ENCODE results near the gene SPATS2L.
"Not testable (repeated sequence)": the region's sequence is repeated elsewhere in the genome, so short reads cannot be mapped to it uniquely, and the experiment has no call there.

SPATS2L gene

DNA sequence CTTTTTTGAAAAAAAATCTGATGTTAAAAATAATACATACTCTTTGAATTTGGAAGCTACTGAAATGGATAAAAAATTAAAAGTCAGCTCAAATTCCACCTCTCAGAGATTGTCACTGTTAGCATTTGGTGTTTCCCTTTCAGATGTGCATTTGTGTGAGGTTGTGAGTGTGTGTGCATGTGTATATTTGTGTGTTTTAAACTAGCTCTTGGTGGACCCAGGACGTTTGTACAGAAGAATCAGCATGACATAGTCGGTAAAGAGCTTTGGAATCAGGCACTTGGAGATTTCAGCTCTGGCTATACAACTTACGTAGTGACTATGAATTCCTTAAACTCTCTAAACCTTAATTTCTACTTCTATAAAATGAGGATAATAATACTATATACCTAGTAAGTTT lies 14.5 kb downstream of the SPATS2L start:
- no peak for ATAC-seq

DNA sequence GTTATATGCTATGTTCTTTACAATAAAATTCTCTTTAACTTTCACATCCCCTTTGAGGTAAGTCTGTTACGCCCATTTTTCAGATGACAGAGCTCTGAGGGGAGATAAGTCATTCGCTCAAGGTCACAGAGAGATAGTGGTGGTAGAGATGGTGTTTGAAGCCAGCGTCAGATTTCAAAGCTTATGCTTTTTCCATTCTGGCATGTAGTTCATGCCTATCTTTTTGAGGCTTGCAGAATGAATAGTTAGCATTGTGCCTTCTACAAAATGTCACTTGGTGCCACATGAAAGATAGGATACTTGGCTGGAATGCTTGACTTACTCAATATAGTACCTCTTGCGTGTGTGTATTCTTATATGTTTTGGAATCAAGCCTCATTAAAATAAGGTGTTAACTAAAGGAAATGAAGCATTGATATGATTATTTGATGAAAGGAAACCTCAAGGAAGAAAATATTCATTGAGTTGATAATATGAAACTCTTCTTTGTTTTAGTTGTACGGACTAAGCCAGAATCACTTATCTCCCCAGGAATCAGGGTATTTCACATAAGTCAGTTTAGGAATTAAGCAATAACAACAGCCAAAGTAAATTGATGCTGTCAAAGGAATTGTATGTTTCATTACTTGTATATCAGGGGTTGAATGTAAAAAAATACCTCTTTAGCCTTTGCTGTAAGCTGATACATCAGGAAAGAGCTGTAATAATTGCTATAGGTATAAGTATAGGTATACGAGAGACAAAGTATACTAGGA lies 15.5 kb downstream of the SPATS2L start:
- ATAC-seq = peak in 1 of 2 donors; percentile 27

DNA sequence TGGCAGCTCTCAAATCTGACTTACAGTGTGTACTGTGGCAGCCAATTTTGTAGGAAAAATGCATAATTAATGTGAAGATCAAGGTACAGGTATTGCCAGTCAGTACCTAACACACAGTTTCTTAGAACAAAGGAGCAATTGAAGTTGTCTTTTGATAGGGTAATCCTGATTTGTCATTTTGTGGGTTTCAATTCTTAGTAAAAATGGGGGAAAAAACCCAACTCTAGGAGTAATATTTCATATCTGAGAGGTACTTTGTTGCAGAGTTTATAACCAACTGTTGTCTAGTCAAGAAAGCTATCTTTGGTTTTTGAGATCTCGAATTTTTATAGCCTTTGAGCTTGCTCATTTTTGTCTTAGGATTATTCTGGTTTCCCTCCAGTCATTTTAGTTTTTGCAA lies 16.1 kb downstream of the SPATS2L start:
- ATAC-seq = peak; percentile 44 to 48

- no peak for ATAC-seq
Measured at GRCh38 chr2:200324362-200324761, 17.9 kb downstream of the SPATS2L start.

DNA sequence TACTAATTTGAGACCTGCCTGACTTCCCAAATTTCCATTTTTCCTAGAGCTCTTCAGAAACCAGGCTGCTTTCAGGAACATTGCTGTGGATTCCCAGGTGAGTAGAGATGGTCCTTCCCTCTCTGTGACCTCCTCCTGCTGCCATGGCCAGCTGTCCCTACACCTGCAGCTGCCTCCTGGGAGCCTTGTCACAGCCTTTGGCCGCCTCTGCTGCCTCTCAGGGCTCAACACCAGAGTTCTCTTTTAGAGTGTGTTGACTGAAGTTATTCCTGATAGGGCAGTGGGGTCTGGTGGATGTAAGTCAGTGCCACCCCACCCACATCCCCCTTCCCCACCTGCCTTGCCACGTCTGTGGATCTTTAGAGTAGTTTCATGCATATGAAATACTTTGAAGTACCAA lies 22.9 kb downstream of the SPATS2L start:
- ATAC-seq = no peak

DNA sequence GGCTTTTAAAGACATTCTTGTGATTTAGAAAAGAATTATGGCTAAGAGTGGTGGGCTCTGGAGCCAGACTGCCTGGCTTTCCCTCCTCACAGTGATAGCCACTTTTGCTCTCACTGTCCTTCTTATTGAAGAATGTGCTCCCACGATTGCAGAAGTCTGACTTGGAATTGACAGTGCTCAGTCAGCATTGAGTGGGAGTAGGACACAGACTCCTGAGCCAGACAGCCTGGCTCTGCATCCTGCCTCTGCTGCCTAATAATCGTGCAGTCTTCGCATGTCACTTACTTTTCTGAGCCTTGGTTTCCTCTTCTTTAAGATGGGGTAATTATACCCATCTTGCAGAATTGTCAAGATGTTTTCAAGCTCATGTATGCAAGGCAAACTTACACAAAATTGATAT lies 23.3 kb downstream of the SPATS2L start:
- ATAC-seq = no peak

DNA sequence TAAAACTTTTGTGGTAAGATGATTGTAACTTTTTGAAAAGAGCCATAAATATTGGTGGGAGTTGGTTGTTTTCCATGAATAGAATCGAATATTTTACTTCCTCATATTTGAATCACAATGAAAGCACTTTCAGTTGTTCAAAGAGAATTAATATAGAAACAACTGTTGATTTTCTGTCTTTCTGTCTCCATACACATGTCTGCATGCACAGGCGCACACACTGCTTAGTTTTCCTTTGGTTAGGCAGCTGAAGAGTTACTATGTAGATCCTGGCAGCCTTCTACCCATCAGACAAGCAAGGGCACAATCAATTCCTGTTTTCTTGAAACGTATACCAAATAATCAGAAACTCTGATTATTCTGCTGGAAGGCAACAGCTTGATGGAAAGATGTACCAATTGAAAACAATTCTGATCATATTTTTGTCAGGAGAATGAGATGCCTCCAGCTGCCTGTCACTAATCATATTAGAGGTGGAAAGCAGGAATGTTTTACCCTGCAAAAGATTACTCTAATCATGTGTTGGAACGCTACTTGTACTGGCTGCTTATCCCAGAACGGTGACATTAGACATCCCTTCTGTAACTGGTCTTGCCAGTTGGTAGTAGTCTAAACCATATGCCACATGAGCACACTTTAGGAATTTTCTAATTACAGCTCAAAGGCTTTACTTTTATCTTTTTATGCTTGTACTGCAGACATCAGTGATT lies 24.0 kb downstream of the SPATS2L start:
- ATAC-seq = no peak

DNA sequence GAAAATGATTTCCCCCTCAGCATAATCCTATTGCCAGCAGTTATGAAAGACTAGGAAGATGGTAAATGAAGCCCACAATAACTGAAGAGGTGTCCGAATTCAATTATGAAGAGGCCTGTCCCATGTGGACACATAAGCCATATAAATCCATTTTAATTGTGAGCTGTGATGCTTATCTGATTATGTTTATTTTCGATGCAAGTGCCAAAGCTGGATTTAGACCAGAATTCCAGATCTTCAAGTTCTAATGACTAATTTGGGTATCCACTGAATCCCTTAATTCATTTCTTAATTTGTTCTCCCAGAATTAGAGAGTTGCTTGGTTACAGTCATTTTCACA lies 24.5 kb downstream of the SPATS2L start:
- no peak for ATAC-seq

GRCh38 chr2:200335657-200336056 lies 29.2 kb downstream of the SPATS2L start:
- no peak for ATAC-seq

DNA sequence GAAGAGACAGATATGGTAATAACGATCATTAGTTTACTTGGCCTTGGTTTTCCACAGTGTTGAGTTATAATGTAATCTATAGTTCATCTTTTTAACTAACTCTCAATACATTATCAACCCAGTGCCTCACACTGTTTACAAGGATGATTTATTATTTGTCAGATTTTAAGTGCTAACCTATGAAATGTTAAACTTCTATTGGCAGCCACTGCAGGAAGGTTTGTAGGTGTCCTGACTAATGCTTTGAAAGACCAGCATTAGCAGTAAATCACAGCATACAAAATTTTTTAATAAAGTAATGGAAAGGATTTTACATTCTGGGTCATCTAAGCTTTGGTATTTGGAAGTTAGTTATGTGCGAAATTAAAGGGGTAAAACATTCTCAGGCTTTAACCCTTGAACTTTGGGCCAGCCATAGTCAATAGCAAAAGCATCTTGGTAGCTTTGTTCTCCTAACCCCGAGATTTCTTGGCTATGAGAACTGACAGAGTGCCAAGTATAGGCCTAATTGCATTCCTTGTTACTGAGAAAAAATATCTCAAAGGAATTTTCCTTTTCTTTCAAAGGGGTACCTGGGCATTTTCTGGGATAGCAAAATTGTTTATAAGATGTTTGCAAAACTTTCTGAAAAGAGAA lies 30.6 kb downstream of the SPATS2L start:
- ATAC-seq = no peak

DNA sequence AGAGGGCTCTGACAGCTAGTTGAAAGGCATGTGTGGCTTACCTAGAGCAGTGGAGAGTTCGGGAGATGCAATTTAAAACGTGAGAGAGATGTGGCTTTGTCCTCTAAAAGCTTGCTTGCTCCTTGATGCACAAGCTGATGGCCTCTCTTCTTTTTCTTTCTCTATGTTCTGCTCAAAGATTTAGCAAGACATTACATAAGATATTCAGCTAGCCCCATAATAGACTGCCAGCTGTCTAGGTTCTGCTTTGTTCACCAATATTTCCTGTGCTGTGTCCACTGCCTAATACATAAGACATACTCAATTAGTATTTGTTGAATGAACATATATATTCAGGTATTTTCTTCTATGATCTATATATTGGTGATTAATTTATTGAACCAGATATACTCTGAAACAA lies 31.1 kb downstream of the SPATS2L start:
- ATAC-seq = no peak

DNA sequence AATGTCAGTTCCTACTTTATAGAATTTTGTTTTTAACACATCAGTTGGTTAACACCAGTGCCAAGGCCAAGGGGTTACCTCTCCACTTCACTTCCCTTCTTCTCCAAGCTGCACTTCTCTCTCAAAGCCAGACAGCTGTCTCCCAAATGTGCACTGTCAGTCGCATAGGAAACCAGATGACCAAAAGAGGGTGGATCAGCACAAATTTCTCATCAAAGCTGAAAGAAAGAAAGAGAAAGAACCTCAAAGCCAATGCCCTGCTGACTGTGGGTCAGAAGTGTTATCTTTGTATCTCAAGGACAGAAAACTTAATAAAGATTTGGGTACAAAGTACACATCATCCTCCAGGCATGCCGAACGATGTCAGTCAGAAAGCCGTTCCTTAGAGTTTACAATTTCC lies 32.2 kb downstream of the SPATS2L start:
- no peak for ATAC-seq

DNA sequence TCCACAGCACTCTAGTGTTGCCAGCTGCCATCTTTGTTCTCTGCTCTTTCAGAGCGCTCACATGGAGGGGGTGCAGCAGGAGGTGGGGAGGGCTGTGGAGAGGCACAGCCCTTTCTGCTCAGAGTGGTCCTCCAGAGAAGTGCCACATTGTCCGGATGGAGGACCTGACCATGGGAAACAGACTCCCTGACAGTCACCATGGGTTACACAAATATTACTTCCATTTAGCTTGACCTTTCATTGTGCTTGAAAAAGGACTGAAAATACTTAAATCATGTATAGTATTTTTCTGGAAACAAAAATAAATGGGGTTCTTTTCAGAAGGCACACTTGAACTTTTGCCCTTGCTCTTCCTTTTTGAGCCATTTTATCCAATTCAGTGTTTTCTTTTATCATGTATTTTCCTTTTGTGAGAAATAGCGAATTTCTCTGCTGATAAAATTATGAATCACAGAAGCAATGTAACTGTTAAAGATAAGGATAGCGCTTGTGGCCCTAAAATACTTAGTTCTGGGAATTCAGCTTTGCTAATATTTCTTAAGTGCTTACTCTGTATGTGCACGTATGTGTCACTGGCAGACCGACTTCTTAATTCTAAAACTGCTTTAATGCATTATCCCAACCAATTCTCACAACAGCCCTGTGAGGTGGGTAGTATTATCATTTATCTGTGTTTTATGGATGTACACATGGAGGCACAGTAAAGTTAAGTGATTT lies 34.2 kb downstream of the SPATS2L start:
- ATAC-seq = no peak

DNA sequence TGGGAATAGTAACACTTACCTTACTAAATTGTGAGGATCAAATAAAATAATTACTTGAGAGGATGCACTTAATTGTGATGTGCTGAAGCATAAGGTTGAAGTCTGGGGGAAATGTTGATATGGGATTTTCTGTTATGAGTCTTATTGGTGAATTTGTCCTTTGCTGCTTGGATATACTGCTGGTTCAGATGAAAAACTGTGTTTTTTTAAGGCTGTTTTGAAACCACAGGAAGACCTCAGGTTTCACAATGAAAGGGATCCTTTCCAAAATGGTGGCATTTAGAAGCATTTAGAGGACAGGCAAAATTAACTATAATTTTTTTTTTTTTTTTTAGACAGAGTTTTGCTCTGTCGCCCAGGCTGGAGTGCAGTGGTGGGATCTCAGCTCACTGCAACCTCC lies 34.9 kb downstream of the SPATS2L start:
- no peak for ATAC-seq

DNA sequence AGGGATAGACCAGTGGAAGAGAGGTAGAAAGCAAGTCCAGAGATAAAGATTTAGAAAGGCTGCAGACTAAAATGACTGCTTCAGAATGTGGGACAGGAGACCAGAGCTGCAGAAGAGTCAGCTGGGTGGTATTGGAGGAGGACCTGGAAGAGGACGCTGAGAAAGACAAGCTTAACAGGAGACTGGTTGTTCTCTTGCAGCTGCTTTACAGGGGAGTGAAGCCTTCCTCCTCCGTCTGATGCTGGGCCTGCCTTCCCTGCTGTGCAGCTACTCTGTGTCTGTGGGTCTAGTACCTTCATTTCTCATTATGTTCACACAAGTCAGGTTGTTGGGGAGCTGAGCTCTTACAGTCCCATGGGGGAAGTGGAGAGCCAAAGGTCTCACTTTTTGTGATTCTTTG lies 35.7 kb downstream of the SPATS2L start:
- no peak for ATAC-seq

DNA sequence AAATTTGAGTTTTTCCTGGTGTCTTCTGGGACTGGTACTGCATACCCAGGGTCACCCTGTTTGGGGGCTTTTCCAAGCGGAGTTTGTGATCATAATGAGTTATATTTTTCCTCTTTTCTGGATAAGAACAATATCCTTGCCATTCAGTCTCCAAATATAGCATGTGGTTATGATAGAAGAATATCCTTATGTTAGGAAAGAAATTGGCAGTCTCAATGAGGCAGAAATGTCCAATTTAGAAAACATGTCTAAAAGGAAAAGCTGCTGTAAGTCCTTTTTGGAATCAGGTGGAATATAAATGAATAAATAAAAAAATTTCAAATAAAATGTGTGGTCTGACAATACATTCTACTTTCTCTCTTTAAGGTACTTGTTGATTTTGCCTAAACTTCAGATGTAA lies 36.2 kb downstream of the SPATS2L start:
- ATAC-seq = no peak

DNA sequence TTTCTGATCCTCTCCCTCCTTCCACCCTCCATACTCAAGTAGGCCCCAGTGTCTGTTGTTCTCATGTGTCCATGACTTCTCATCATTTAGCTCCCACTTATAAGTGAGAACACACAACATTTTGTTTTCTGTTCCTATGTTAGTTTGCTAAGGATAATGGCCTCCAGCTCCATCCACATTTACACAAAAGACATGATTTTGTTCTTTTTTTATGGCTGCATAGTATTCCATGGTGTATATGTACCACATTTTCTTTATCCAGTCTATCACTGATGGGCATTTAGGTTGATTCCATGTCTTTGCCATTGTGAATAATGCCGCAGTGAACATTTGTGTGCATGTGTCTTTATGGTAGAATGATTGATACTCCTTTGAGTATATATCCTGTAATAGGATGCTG lies 37.7 kb downstream of the SPATS2L start:
- ATAC-seq = not testable (repeated sequence)

- ATAC-seq = no peak
Measured at GRCh38 chr2:200345975-200346374, 39.5 kb downstream of the SPATS2L start.

GRCh38 chr2:200347301-200347700 lies 40.8 kb downstream of the SPATS2L start:
- no peak for ATAC-seq

GRCh38 chr2:200348897-200349563 lies 42.5 kb downstream of the SPATS2L start:
- ATAC-seq = no peak

GRCh38 chr2:200349868-200350267 lies 43.4 kb downstream of the SPATS2L start:
- no peak for ATAC-seq

DNA sequence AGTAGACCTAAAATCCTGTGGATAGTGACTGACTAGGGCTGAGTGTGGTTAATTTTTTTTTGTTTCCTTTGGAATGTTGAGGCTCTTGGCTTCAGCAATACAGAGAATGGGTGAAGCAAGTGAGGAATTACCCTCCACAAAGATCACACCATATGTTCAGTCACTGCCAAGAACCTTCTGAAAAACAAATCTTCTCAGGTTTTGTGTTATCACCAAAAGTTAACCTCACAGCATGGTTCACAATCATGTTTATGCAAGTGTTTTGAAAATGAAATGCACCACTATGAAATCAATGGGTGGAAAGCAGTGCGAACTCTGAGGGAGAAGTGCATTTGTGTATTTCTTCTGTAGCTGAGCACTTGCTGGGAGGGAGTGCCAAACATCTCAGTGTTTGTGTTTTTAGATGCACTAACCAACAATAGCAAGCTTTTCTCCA lies 44.4 kb downstream of the SPATS2L start:
- ATAC-seq = no peak

- ATAC-seq = no peak
Measured at GRCh38 chr2:200351815-200352214, 45.3 kb downstream of the SPATS2L start.

All from activated CD4-positive, CD25-positive, alpha-beta regulatory T cell treated with anti-CD3 and anti-CD28 coated beads, Interleukin-2, amount 50 U/mL, for 24 hours (primary cell).